ENCODE results near the gene TRIM14. TPM values are rescaled to one million over a fixed set of nuclear protein-coding genes. Genes with fewer than 3 reads are reported as not detected.

The TRIM14 gene
- total and polyA plus RNA-seq, 10 of the 15 experiments (the other 5 are each of a cell fraction or from before 2014, with no cell fraction given) = 8.6 to 53.3 (median 35.7) TPM

DNA sequence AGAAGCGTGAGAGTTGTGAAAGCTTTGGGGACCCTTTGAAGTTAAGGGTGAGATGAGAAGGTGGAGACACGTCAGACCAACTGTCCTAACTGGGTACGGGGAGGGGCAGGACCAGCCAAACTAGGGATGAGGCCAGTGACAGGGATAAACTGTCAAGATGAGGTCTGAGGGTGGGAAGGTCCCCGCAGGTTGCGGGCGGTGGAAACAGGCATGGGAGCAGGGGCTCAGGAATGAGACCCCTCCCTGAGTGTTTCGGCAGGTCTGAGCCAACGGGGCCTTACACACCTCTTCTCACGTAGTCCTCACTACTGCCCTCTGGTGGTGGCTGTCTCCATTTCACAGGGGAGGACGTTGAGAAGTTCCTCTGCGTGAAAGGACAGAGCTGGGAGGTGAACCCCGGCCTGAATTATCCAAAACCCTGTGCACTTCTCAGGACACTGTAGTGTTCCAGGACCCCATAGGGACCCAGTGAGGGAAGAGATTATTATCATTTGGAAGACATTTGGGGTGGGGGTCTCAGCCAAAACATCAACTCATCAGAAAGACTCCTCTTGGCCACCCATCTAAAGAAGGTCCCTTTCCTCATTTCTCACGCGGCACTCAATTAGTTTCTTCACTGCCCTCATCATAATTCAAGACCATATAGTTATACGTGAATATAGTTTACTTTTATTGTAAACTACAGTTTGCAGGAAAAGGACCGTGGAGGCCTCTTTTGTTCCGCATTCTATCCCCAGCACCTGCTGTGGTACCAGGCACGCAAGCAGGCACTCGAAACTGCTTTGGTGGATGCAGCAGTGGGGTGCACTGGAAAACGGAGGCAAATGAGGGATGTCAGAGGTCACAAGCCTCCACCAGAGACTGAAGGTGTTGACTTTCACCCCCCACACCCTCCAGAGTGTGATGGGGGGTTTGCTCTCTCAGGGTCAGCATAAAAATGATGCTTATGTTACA is 84.2 kb downstream of the TRIM14 start (continued):
- peak; percentile 71; the same call in 1 of the 2 replicates for TF ChIP-seq SMC3 (IDR thresholded peaks at IDR 0.05; ENCODE audit: borderline replicate concordance, low read length)
- TF ChIP-seq GATAD2B (conservative IDR thresholded peaks at IDR 0.05; ENCODE audit: low read depth) = no peak
- TF ChIP-seq, protein P1, sequence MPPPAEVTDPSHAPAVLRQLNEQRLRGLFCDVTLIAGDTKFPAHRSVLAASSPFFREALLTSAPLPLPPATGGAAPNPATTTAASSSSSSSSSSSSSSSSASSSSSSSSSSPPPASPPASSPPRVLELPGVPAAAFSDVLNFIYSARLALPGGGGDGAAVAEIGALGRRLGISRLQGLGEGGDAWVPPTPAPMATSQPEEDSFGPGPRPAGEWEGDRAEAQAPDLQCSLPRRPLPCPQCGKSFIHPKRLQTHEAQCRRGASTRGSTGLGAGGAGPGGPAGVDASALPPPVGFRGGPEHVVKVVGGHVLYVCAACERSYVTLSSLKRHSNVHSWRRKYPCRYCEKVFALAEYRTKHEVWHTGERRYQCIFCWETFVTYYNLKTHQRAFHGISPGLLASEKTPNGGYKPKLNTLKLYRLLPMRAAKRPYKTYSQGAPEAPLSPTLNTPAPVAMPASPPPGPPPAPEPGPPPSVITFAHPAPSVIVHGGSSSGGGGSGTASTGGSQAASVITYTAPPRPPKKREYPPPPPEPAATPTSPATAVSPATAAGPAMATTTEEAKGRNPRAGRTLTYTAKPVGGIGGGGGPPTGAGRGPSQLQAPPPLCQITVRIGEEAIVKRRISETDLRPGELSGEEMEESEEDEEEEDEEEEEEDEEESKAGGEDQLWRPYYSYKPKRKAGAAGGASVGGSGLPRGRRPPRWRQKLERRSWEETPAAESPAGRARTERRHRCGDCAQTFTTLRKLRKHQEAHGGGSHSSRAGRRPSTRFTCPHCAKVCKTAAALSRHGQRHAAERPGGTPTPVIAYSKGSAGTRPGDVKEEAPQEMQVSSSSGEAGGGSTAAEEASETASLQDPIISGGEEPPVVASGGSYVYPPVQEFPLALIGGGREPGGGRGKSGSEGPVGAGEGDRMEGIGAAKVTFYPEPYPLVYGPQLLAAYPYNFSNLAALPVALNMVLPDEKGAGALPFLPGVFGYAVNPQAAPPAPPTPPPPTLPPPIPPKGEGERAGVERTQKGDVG (CRISPR knock-in tag; IDR thresholded peaks at IDR 0.05) = no peak
- TF ChIP-seq, protein P2, sequence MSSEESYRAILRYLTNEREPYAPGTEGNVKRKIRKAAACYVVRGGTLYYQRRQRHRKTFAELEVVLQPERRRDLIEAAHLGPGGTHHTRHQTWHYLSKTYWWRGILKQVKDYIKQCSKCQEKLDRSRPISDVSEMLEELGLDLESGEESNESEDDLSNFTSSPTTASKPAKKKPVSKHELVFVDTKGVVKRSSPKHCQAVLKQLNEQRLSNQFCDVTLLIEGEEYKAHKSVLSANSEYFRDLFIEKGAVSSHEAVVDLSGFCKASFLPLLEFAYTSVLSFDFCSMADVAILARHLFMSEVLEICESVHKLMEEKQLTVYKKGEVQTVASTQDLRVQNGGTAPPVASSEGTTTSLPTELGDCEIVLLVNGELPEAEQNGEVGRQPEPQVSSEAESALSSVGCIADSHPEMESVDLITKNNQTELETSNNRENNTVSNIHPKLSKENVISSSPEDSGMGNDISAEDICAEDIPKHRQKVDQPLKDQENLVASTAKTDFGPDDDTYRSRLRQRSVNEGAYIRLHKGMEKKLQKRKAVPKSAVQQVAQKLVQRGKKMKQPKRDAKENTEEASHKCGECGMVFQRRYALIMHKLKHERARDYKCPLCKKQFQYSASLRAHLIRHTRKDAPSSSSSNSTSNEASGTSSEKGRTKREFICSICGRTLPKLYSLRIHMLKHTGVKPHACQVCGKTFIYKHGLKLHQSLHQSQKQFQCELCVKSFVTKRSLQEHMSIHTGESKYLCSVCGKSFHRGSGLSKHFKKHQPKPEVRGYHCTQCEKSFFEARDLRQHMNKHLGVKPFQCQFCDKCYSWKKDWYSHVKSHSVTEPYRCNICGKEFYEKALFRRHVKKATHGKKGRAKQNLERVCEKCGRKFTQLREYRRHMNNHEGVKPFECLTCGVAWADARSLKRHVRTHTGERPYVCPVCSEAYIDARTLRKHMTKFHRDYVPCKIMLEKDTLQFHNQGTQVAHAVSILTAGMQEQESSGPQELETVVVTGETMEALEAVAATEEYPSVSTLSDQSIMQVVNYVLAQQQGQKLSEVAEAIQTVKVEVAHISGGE (CRISPR knock-in tag; IDR thresholded peaks at IDR 0.05) = no peak
- TF ChIP-seq ETV6 (conservative IDR thresholded peaks at IDR 0.05 in 1 of 2, IDR thresholded peaks at IDR 0.05 in 1 of 2; ENCODE audit: borderline replicate concordance in 1 of 2, low read depth in 1 of 2) = no peak
- TF ChIP-seq IKZF2 (IDR thresholded peaks at IDR 0.05) = no peak
- peak; percentile 53 for TF ChIP-seq RAD21 (IDR thresholded peaks at IDR 0.05; ENCODE audit: insufficient read depth, low read depth, low read length)
- no peak for TF ChIP-seq JUND (IDR thresholded peaks at IDR 0.05; ENCODE audit: low read depth, low read length)
- TF ChIP-seq, protein P3, sequence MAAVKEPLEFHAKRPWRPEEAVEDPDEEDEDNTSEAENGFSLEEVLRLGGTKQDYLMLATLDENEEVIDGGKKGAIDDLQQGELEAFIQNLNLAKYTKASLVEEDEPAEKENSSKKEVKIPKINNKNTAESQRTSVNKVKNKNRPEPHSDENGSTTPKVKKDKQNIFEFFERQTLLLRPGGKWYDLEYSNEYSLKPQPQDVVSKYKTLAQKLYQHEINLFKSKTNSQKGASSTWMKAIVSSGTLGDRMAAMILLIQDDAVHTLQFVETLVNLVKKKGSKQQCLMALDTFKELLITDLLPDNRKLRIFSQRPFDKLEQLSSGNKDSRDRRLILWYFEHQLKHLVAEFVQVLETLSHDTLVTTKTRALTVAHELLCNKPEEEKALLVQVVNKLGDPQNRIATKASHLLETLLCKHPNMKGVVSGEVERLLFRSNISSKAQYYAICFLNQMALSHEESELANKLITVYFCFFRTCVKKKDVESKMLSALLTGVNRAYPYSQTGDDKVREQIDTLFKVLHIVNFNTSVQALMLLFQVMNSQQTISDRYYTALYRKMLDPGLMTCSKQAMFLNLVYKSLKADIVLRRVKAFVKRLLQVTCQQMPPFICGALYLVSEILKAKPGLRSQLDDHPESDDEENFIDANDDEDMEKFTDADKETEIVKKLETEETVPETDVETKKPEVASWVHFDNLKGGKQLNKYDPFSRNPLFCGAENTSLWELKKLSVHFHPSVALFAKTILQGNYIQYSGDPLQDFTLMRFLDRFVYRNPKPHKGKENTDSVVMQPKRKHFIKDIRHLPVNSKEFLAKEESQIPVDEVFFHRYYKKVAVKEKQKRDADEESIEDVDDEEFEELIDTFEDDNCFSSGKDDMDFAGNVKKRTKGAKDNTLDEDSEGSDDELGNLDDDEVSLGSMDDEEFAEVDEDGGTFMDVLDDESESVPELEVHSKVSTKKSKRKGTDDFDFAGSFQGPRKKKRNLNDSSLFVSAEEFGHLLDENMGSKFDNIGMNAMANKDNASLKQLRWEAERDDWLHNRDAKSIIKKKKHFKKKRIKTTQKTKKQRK (IDR thresholded peaks at IDR 0.05; ENCODE audit: low read depth, low read length) = no peak
- 0 out of 2 replicates have a peak, but pooled peaks have one; percentile 10 for TF ChIP-seq MTA3 (IDR thresholded peaks at IDR 0.05; ENCODE audit: borderline replicate concordance, low read length)
